GM18508 (cell line): ENCODE measurements around the gene EHD1.
"Not testable (repeated sequence)": the region's sequence is repeated elsewhere in the genome, so short reads cannot be mapped to it uniquely, and the experiment has no call there.

Source experiments
- ATAC-seq: cut with Tn5 transposase; IDR thresholded peaks from one replicate; pipeline ENCODE4 v1.9.1; 2021; ENCODE audit warnings: moderate number of reproducible peaks; ENCODE audit not compliant: insufficient read depth, unreplicated experiment

EHD1 gene

GRCh38 chr11:64834031-64834722 is 44.2 kb downstream of the EHD1 start:
- ATAC-seq = no peak

GRCh38 chr11:64833509-64833908 is 44.9 kb downstream of the EHD1 start:
- ATAC-seq = no peak

GRCh38 chr11:64833198-64833502 is 45.3 kb downstream of the EHD1 start:
- ATAC-seq = no peak

GRCh38 chr11:64832467-64833197 is 45.8 kb downstream of the EHD1 start:
- ATAC-seq = no peak

- ATAC-seq = no peak
Measured at GRCh38 chr11:64831411-64831891, 47.0 kb downstream of the EHD1 start.

GRCh38 chr11:64829536-64830251 is 48.7 kb downstream of the EHD1 start:
- ATAC-seq = no peak

- ATAC-seq = no peak
Measured at GRCh38 chr11:64827451-64827839, 51.0 kb downstream of the EHD1 start.

- no peak for ATAC-seq
Measured at GRCh38 chr11:64826578-64827450, 51.6 kb downstream of the EHD1 start.

GRCh38 chr11:64826062-64826461 is 52.4 kb downstream of the EHD1 start:
- no peak for ATAC-seq

- ATAC-seq = no peak
Measured at GRCh38 chr11:64823568-64824119, 54.8 kb downstream of the EHD1 start.

GRCh38 chr11:64817476-64817875 is 60.9 kb downstream of the EHD1 start:
- ATAC-seq = no peak

- not testable (repeated sequence) for ATAC-seq
Measured at GRCh38 chr11:64815433-64815832, 63.0 kb downstream of the EHD1 start.

GRCh38 chr11:64814712-64815187 is 63.7 kb downstream of the EHD1 start:
- no peak for ATAC-seq

GRCh38 chr11:64813826-64814225 is 64.6 kb downstream of the EHD1 start:
- no peak for ATAC-seq

- ATAC-seq = no peak
Measured at GRCh38 chr11:64810891-64811272, 67.5 kb downstream of the EHD1 start.

- no peak for ATAC-seq
Measured at GRCh38 chr11:64810271-64810890, 68.0 kb downstream of the EHD1 start, which contains the start of gene MEN1. TSS of gene MEN1 (minus strand) at chr11:64810551. CDS start at chr11:64810109, 442 bp downstream.

- ATAC-seq = no peak
Measured at GRCh38 chr11:64809781-64810241, 68.6 kb downstream of the EHD1 start.

- no peak for ATAC-seq
Measured at GRCh38 chr11:64805481-64805880, 72.9 kb downstream of the EHD1 start.
